Chondrocyte (in vitro differentiated cells): ENCODE measurements around the gene DDI2. TPM values are rescaled to one million over a fixed set of nuclear protein-coding genes. Genes with fewer than 3 reads are reported as not detected.

Experiments
- DNase-seq: peaks from one replicate; pipeline ENCODE4 v3.0.0; 2021; ENCODE audit warnings: mixed read lengths, low spot score
- H3K27ac Mint-ChIP-seq: one replicate; pipeline ENCODE4 v1.8.0; 2021; ENCODE audit warnings: mild to moderate bottlenecking, moderate library complexity, mixed read lengths; ENCODE audit not compliant: unreplicated experiment
- H3K27me3 Mint-ChIP-seq: 2 replicates; pipeline ENCODE4 v1.8.0; 2021; ENCODE audit warnings: low read depth, mixed read lengths
- H3K36me3 Mint-ChIP-seq: 2 replicates; pipeline ENCODE4 v1.8.0; 2021; ENCODE audit warnings: low read depth, mixed read lengths
- H3K4me1 Mint-ChIP-seq: 2 replicates; pipeline ENCODE4 v1.8.0; 2021; ENCODE audit warnings: low read depth, mild to moderate bottlenecking, mixed read lengths
- H3K4me3 Mint-ChIP-seq: one replicate; pipeline ENCODE4 v1.8.0; 2021; ENCODE audit warnings: mild to moderate bottlenecking, moderate library complexity, mixed read lengths; ENCODE audit not compliant: unreplicated experiment
- H3K9me3 Mint-ChIP-seq: 2 replicates; pipeline ENCODE4 v1.8.0; 2021; ENCODE audit warnings: low read depth, mixed read lengths
- CTCF ChIP-seq: fragments of 200-600 bp; sonication (generic); IDR thresholded peaks from 2 replicates; pipeline ENCODE4 v1.5.0; 2021; ENCODE audit warnings: antibody characterized with exemption, mild to moderate bottlenecking, moderate library complexity
- total RNA-seq: library from RNA; stranded (reverse); gene quantifications from 3 replicates; pipeline ENCODE4 v1.2.1, GENCODE V29; 2021

The DDI2 gene
- total RNA-seq, 1 donor from 2014 or later, result 20.0 TPM

- no peak overlapping the region for H3K27ac Mint-ChIP-seq
These were observed 59.7 kb downstream of the DDI2 start for GRCh38 chr1:15676688-15677661.

GRCh38 chr1:15678578-15678977 lies 61.3 kb downstream of the DDI2 start:
- Mint-ChIP-seq H3K4me3 (no peak overlapping the region), H3K9me3 (no peaks in the 10 kb centered on the region), H3K27ac (peak overlapping the region; percentile 70), H3K27me3 (no peaks in the 10 kb centered on the region), H3K4me1 (peaks cover 24% of the 10 kb centered on the region), H3K36me3 (no peaks in the 10 kb centered on the region)
- no peak for DNase-seq
- no peak for TF ChIP-seq CTCF

More at GRCh38 chr1:15676688-15677661, 59.7 kb downstream of the DDI2 start:
- no peak for TF ChIP-seq CTCF
- peaks cover 20% of the 10 kb centered on the region for H3K4me1 Mint-ChIP-seq
- no peaks in the 10 kb centered on the region for H3K27me3 Mint-ChIP-seq
- H3K36me3 Mint-ChIP-seq, result no peaks in the 10 kb centered on the region
- no peak overlapping the region for H3K4me3 Mint-ChIP-seq
- H3K9me3 Mint-ChIP-seq, result no peaks in the 10 kb centered on the region
- no peak for DNase-seq

- no peak overlapping the region for H3K4me3 Mint-ChIP-seq
- peaks cover 27% of the 10 kb centered on the region for H3K4me1 Mint-ChIP-seq
- H3K27ac Mint-ChIP-seq, result peak overlapping the region; percentile 6
- no peaks in the 10 kb centered on the region for H3K27me3 Mint-ChIP-seq
- DNase-seq, result no peak
- H3K9me3 Mint-ChIP-seq, result no peaks in the 10 kb centered on the region
- H3K36me3 Mint-ChIP-seq, result no peaks in the 10 kb centered on the region
- no peak for TF ChIP-seq CTCF
These were observed 62.9 kb downstream of the DDI2 start for GRCh38 chr1:15680131-15680530.

GRCh38 chr1:15680561-15681348 lies 63.5 kb downstream of the DDI2 start:
- no peak for DNase-seq
- Mint-ChIP-seq H3K4me1 (peaks cover 33% of the 10 kb centered on the region), H3K36me3 (no peaks in the 10 kb centered on the region), H3K9me3 (no peaks in the 10 kb centered on the region), H3K27me3 (no peaks in the 10 kb centered on the region), H3K4me3 (no peak overlapping the region), H3K27ac (peak overlapping the region; percentile 80)
- TF ChIP-seq CTCF, result no peak
